H9 (cell line): Measurements from ENCODE around the gene SELENOF. TPM values are rescaled to one million over a fixed set of nuclear protein-coding genes. Genes with fewer than 3 reads are reported as not detected.

Source experiments
- DNase-seq: peaks from one replicate; pipeline ENCODE4 v3.0.0-alpha.2; 2017
- H2AFZ ChIP-seq: one replicate; pipeline ENCODE4 v1.6.1; 2013; ENCODE audit warnings: mild to moderate bottlenecking, low read length, control low read depth, moderate library complexity
- H2AK5ac ChIP-seq: 2 replicates; pipeline ENCODE4 v1.6.1; 2013; ENCODE audit warnings: low read length, control low read depth, mixed read lengths; ENCODE audit not compliant: insufficient read length
- H2BK120ac ChIP-seq: one replicate; pipeline ENCODE4 v1.6.1; 2013; ENCODE audit warnings: low read depth, mild to moderate bottlenecking, low read length, control low read depth, inconsistent platforms; ENCODE audit not compliant: poor library complexity, severe bottlenecking
- H2BK12ac ChIP-seq: 2 replicates; pipeline ENCODE4 v1.6.1; 2013; ENCODE audit warnings: low read length, control low read depth, mixed read lengths, low read depth; ENCODE audit not compliant: insufficient read length
- H2BK15ac ChIP-seq: 2 replicates; pipeline ENCODE4 v1.6.1; 2013; ENCODE audit warnings: low read depth, low read length, control low read depth
- H2BK20ac ChIP-seq: one replicate; pipeline ENCODE4 v1.6.1; 2013; ENCODE audit warnings: low read depth, mild to moderate bottlenecking, low read length, control low read depth, inconsistent platforms; ENCODE audit not compliant: poor library complexity, severe bottlenecking
- H2BK5ac ChIP-seq: 2 replicates; pipeline ENCODE4 v1.6.1; 2013; ENCODE audit warnings: low read length, control low read depth, mixed read lengths; ENCODE audit not compliant: insufficient read length
- H3K14ac ChIP-seq: 2 replicates; pipeline ENCODE4 v1.6.1; 2013; ENCODE audit warnings: low read length, control low read depth; ENCODE audit not compliant: insufficient read depth
- H3K18ac ChIP-seq: 2 replicates; pipeline ENCODE4 v1.6.1; 2013; ENCODE audit warnings: low read depth, mild to moderate bottlenecking, mixed read lengths, low read length, control low read depth; ENCODE audit not compliant: insufficient read length
- H3K23ac ChIP-seq: 2 replicates; pipeline ENCODE4 v1.6.1; 2013; ENCODE audit warnings: low read length, control low read depth, mixed read lengths, low read depth; ENCODE audit not compliant: insufficient read length
- H3K23me2 ChIP-seq: 2 replicates; pipeline ENCODE4 v1.6.1; 2013; ENCODE audit warnings: low read depth, mild to moderate bottlenecking, mixed read lengths, low read length, control low read depth; ENCODE audit not compliant: insufficient read length, poor library complexity, severe bottlenecking
- H3K27ac ChIP-seq: 2 replicates; pipeline ENCODE4 v1.5.1; 2013; ENCODE audit warnings: low read length, control low read depth, mixed read lengths, low read depth; ENCODE audit not compliant: insufficient read length
- H3K27me3 ChIP-seq: 2 replicates; pipeline ENCODE4 v1.6.1; 2013; ENCODE audit warnings: low read length, control low read depth, inconsistent platforms; ENCODE audit not compliant: insufficient read depth
- H3K4ac ChIP-seq: 2 replicates; pipeline ENCODE4 v1.6.1; 2013; ENCODE audit warnings: low read depth, mild to moderate bottlenecking, control low read depth, inconsistent platforms, low read length, moderate library complexity
- H3K4me1 ChIP-seq: 2 replicates; pipeline ENCODE4 v1.6.1; 2013; ENCODE audit warnings: low read length, control low read depth, inconsistent platforms; ENCODE audit not compliant: insufficient read depth
- H3K4me2 ChIP-seq: 2 replicates; pipeline ENCODE4 v1.6.1; 2013; ENCODE audit warnings: low read length, control low read depth, mixed read lengths; ENCODE audit not compliant: insufficient read length, insufficient read depth
- H3K56ac ChIP-seq: 2 replicates; pipeline ENCODE4 v1.6.1; 2013; ENCODE audit warnings: low read depth, mild to moderate bottlenecking, mixed read lengths, low read length, control low read depth; ENCODE audit not compliant: insufficient read length
- H3K79me1 ChIP-seq: 2 replicates; pipeline ENCODE4 v1.6.1; 2013; ENCODE audit warnings: low read depth, mild to moderate bottlenecking, moderate library complexity, low read length, control low read depth, inconsistent platforms; ENCODE audit not compliant: insufficient read depth, poor library complexity, severe bottlenecking
- H3K79me2 ChIP-seq: 2 replicates; pipeline ENCODE4 v1.6.1; 2013; ENCODE audit warnings: low read length, control low read depth, inconsistent platforms; ENCODE audit not compliant: insufficient read depth
- H3K9ac ChIP-seq: 2 replicates; pipeline ENCODE4 v1.6.1; 2013; ENCODE audit warnings: low read length, control low read depth, mixed read lengths; ENCODE audit not compliant: insufficient read length; ENCODE audit errors: extremely low read depth
- H3K9me3 ChIP-seq: one replicate; pipeline ENCODE4 v1.6.1; 2013; ENCODE audit warnings: low read depth, low read length, inconsistent platforms; ENCODE audit not compliant: control insufficient read depth
- H3T11ph ChIP-seq: one replicate; pipeline ENCODE4 v1.6.1; 2013; ENCODE audit warnings: mild to moderate bottlenecking, low read length, control low read depth, inconsistent platforms
- H4K20me1 ChIP-seq: one replicate; pipeline ENCODE4 v1.6.1; 2013; ENCODE audit not compliant: control insufficient read depth, insufficient read length, insufficient read depth
- H4K5ac ChIP-seq: 2 replicates; pipeline ENCODE4 v1.6.1; 2013; ENCODE audit warnings: low read depth, mild to moderate bottlenecking, mixed read lengths, low read length, control low read depth; ENCODE audit not compliant: insufficient read length
- H4K8ac ChIP-seq: replicated peaks from 2 replicates; pipeline ENCODE4 v1.6.1; 2013; ENCODE audit warnings: low read length, control low read depth, mixed read lengths, low read depth; ENCODE audit not compliant: insufficient read length
- H4K91ac ChIP-seq: 2 replicates; pipeline ENCODE4 v1.6.1; 2013; ENCODE audit warnings: low read depth, mild to moderate bottlenecking, moderate library complexity, mixed read lengths, low read length, control low read depth; ENCODE audit not compliant: insufficient read length
- H3K27ac Mint-ChIP-seq, 3 experiments: 2 replicates in 2 of 3; 3 replicates in 1 of 3; pipeline ENCODE4 v1.8.0; 2020 to 2021; ENCODE audit warnings: mixed read lengths in 3 of 3, mild to moderate bottlenecking in 1 of 3, moderate library complexity in 1 of 3
- H3K27me3 Mint-ChIP-seq: 2 replicates; pipeline ENCODE4 v1.8.0; 2021; ENCODE audit warnings: low read depth, mild to moderate bottlenecking, moderate library complexity, mixed read lengths
- H3K36me3 Mint-ChIP-seq, 3 experiments: 2 replicates in 2 of 3; 3 replicates in 1 of 3; pipeline ENCODE4 v1.8.0; 2020 to 2021; ENCODE audit warnings: low read depth in 3 of 3, mixed read lengths in 3 of 3; ENCODE audit not compliant: insufficient read depth in 1 of 3
- H3K4me1 Mint-ChIP-seq, 2 experiments: 2 replicates each; pipeline ENCODE4 v1.8.0; 2020; ENCODE audit warnings: mixed read lengths in 2 of 2
- H3K4me3 Mint-ChIP-seq, 2 experiments: 2 replicates in 1 of 2; 3 replicates in 1 of 2; pipeline ENCODE4 v1.8.0; 2020 to 2021; ENCODE audit warnings: mild to moderate bottlenecking in 2 of 2, mixed read lengths in 2 of 2, moderate library complexity in 1 of 2
- H3K9me3 Mint-ChIP-seq, 2 experiments: 2 replicates in 1 of 2; 3 replicates in 1 of 2; pipeline ENCODE4 v1.8.0; 2020; ENCODE audit warnings: mild to moderate bottlenecking in 2 of 2, mixed read lengths in 2 of 2, moderate library complexity in 1 of 2
- WGBS: extraction: QIAGEN DNeasy Blood & Tissue Kit; methylation state at CpG from one replicate; pipeline ENCODE4 v1.1.7; 2013; ENCODE audit warnings: missing lambda C conversion rate, low lambda C conversion rate, mixed read lengths; ENCODE audit not compliant: insufficient read length; ENCODE audit errors: extremely low coverage; 5-methylcytosine and 5-hydroxymethylcytosine counted together
- total RNA-seq: library from RNA; stranded (reverse); gene quantifications from 2 replicates; pipeline ENCODE4 v1.2.1, GENCODE V29; 2021
- TF ChIP-seq, protein P1 (sequence below): fragments of 200-600 bp; sonication (generic); conservative IDR thresholded peaks from 3 replicates; pipeline ENCODE4 v1.8.0; 2021; ENCODE audit warnings: antibody characterized with exemption, mild to moderate bottlenecking

The SELENOF gene
- total RNA-seq, 1 experiment from 2014 or later = 143 TPM

DNA sequence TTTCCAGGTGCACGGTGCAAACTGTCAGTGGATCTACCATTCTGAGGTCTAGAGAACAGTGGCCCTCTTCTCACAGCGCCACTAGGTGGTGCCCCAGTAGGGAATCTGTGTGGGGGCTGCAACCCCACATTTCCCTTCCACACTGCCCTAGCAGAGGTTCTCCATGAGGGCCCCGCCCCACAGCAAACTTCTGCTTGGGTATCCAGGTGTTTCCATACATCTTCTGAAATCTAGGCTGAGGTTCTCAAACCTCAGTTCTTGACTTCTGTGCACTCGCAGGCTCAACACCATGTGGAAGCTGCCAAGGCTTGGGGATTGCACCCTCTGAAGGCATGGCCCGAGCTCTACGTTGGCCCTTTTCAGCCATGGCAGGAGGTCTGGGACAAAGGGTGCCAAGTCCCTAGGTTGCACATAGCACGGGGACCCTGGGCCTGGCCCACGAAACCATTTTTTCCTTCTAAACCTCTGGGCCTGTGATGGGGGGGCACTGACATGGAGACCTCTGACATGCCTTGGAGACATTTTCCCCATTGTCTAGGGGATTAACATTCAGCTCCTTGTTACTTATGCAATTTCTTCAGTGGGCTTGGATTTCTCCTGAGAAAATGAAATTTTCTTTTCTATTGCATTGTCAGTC, 10.5 kb upstream of the SELENOF start:
- TF ChIP-seq, protein P1, sequence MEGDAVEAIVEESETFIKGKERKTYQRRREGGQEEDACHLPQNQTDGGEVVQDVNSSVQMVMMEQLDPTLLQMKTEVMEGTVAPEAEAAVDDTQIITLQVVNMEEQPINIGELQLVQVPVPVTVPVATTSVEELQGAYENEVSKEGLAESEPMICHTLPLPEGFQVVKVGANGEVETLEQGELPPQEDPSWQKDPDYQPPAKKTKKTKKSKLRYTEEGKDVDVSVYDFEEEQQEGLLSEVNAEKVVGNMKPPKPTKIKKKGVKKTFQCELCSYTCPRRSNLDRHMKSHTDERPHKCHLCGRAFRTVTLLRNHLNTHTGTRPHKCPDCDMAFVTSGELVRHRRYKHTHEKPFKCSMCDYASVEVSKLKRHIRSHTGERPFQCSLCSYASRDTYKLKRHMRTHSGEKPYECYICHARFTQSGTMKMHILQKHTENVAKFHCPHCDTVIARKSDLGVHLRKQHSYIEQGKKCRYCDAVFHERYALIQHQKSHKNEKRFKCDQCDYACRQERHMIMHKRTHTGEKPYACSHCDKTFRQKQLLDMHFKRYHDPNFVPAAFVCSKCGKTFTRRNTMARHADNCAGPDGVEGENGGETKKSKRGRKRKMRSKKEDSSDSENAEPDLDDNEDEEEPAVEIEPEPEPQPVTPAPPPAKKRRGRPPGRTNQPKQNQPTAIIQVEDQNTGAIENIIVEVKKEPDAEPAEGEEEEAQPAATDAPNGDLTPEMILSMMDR = no peak
- no peak overlapping the region for H3K9ac ChIP-seq
- no peak overlapping the region for H3K14ac ChIP-seq
- no peak overlapping the region for H2BK120ac ChIP-seq
- no peak overlapping the region for H2BK12ac ChIP-seq
- no peak overlapping the region for H3K27ac ChIP-seq
- H2AK5ac ChIP-seq = no peak overlapping the region
- no peak for DNase-seq
- no CpG with 5 or more reads among the region's 8 CpGs for WGBS
- no peak overlapping the region for H2BK20ac ChIP-seq
- no peaks in the 10 kb centered on the region for H3K23me2 ChIP-seq
- peaks cover 11% of the 10 kb centered on the region for H3K9me3 ChIP-seq
- no peak overlapping the region for H4K91ac ChIP-seq
- no peak overlapping the region for H2BK15ac ChIP-seq
- Mint-ChIP-seq H3K27me3 (no peaks in the 10 kb centered on the region; the same call in 1 of the 2 replicates), H3K4me3 (no peak overlapping the region), H3K27ac (no peak overlapping the region), H3K4me1 (no peaks in the 10 kb centered on the region), H3K9me3 (peaks cover 46 to 48% of the 10 kb centered on the region in 2 experiments), H3K36me3 (peaks cover 33 to 55% (median 48%) of the 10 kb centered on the region in 3 experiments)
- H3K4ac ChIP-seq = no peak overlapping the region
- peaks cover 13% of the 10 kb centered on the region; the same call in 1 of the 2 replicates for H3K79me2 ChIP-seq
- H2BK5ac ChIP-seq = no peak overlapping the region
- H3K23ac ChIP-seq = no peak overlapping the region
- peaks cover 4% of the 10 kb centered on the region for H3K79me1 ChIP-seq
- no peak overlapping the region for H2AFZ ChIP-seq
- no peak overlapping the region for H3K4me2 ChIP-seq
- H4K20me1 ChIP-seq = no peaks in the 10 kb centered on the region
- no peak overlapping the region for H3K18ac ChIP-seq
- no peak overlapping the region for H4K8ac ChIP-seq
- no peak overlapping the region for H4K5ac ChIP-seq
- no peaks in the 10 kb centered on the region for H3K4me1 ChIP-seq
- H3T11ph ChIP-seq = no peak overlapping the region
- H3K27me3 ChIP-seq = no peaks in the 10 kb centered on the region
- no peak overlapping the region for H3K56ac ChIP-seq
